Glomerular endothelial cell (primary cell): ENCODE data around the gene IL15. TPM values are rescaled to one million over a fixed set of nuclear protein-coding genes. Genes with fewer than 3 reads are reported as not detected.
A peak's percentile ranks its signal among the peaks of the same experiment; 100 is the strongest.
"Not testable (repeated sequence)": the region's sequence is repeated elsewhere in the genome, so short reads cannot be mapped to it uniquely, and the experiment has no call there.

ENCODE experiments used
- DNase-seq: peaks from one replicate; pipeline ENCODE4 v3.0.0-alpha.2; 2011; ENCODE audit warnings: low read depth, low spot score; ENCODE audit errors: extremely low read depth
- total RNA-seq: library from RNA; depleted of rRNA; stranded (reverse); fragments of >200 nt; gene quantifications from 2 replicates; pipeline ENCODE4 v1.2.3, GENCODE V29; 2015

IL15 gene
- total RNA-seq, 1 donor from 2014 or later: 4.2 TPM

- no peak for DNase-seq
Measured at GRCh38 chr4:141645611-141646340, 9.4 kb downstream of the IL15 start.

GRCh38 chr4:141646969-141647368, 10.6 kb downstream of the IL15 start:
- no peak for DNase-seq

- DNase-seq: no peak
Measured at GRCh38 chr4:141647966-141648365, 11.6 kb downstream of the IL15 start.

- DNase-seq: no peak
Measured at GRCh38 chr4:141652161-141652778, 15.9 kb downstream of the IL15 start.

- DNase-seq: no peak
Measured at GRCh38 chr4:141654098-141654497, 17.7 kb downstream of the IL15 start.

- no peak for DNase-seq
Measured at GRCh38 chr4:141656031-141656430, 19.6 kb downstream of the IL15 start.

- no peak for DNase-seq
Measured at GRCh38 chr4:141657550-141658250, 21.3 kb downstream of the IL15 start.

GRCh38 chr4:141658309-141658708, 21.9 kb downstream of the IL15 start:
- no peak for DNase-seq

GRCh38 chr4:141659539-141659938, 23.2 kb downstream of the IL15 start:
- no peak for DNase-seq

GRCh38 chr4:141660880-141661279, 24.5 kb downstream of the IL15 start:
- no peak for DNase-seq

GRCh38 chr4:141668200-141668910, 32.0 kb downstream of the IL15 start:
- DNase-seq: no peak

- DNase-seq: no peak
Measured at GRCh38 chr4:141669501-141669900, 33.1 kb downstream of the IL15 start.

GRCh38 chr4:141675384-141675783, 39.0 kb downstream of the IL15 start:
- no peak for DNase-seq

- no peak for DNase-seq
Measured at GRCh38 chr4:141676087-141676670, 39.8 kb downstream of the IL15 start.

GRCh38 chr4:141680060-141680459, 43.7 kb downstream of the IL15 start:
- DNase-seq: no peak

- DNase-seq: no peak
Measured at GRCh38 chr4:141684785-141685184, 48.4 kb downstream of the IL15 start.

GRCh38 chr4:141686146-141686775, 49.9 kb downstream of the IL15 start:
- DNase-seq: peak; percentile 75

GRCh38 chr4:141686879-141687278, 50.5 kb downstream of the IL15 start:
- peak; percentile 58 for DNase-seq

- not testable (repeated sequence) for DNase-seq
Measured at GRCh38 chr4:141689726-141690296, 53.4 kb downstream of the IL15 start.

- DNase-seq: not testable (repeated sequence)
Measured at GRCh38 chr4:141691247-141691646, 54.9 kb downstream of the IL15 start.
